Glutamatergic neuron (in vitro differentiated cells): Measurements from ENCODE around the gene EPHX1. TPM values are rescaled to one million over a fixed set of nuclear protein-coding genes. Genes with fewer than 3 reads are reported as not detected.

ENCODE experiments used
- DNase-seq: peaks from one replicate; pipeline ENCODE4 v3.0.0; 2022
- H3K27ac Mint-ChIP-seq: one replicate; pipeline ENCODE4 v1.8.0; 2020; ENCODE audit warnings: mild to moderate bottlenecking, mixed read lengths, inconsistent platforms; ENCODE audit not compliant: unreplicated experiment
- H3K27me3 Mint-ChIP-seq: one replicate; pipeline ENCODE4 v1.8.0; 2020; ENCODE audit warnings: mild to moderate bottlenecking, moderate library complexity, mixed read lengths, inconsistent platforms; ENCODE audit not compliant: unreplicated experiment
- H3K36me3 Mint-ChIP-seq: one replicate; pipeline ENCODE4 v1.8.0; 2020; ENCODE audit warnings: mild to moderate bottlenecking, mixed read lengths, inconsistent platforms; ENCODE audit not compliant: unreplicated experiment
- H3K4me1 Mint-ChIP-seq: one replicate; pipeline ENCODE4 v1.8.0; 2020; ENCODE audit warnings: mild to moderate bottlenecking, low read depth, mixed read lengths, inconsistent platforms; ENCODE audit not compliant: unreplicated experiment
- H3K4me3 Mint-ChIP-seq: one replicate; pipeline ENCODE4 v1.8.0; 2020; ENCODE audit warnings: mild to moderate bottlenecking, mixed read lengths, inconsistent platforms; ENCODE audit not compliant: unreplicated experiment
- H3K9me3 Mint-ChIP-seq: one replicate; pipeline ENCODE4 v1.8.0; 2020; ENCODE audit warnings: mild to moderate bottlenecking, moderate library complexity, mixed read lengths, inconsistent platforms; ENCODE audit not compliant: unreplicated experiment
- CTCF ChIP-seq: fragments of 200-600 bp; sonication (generic); IDR thresholded peaks from one replicate; pipeline ENCODE4 v1.5.0; 2021; ENCODE audit not compliant: partially characterized antibody, unreplicated experiment
- total RNA-seq: library from RNA; stranded (reverse); fragmentation: NEBNext Ultra II Directional; extraction: Animal tissue kit (Norgen Biotek cat#: 25700); gene quantifications from one replicate; pipeline ENCODE4 v1.2.1, GENCODE V29; 2021; ENCODE audit not compliant: unreplicated experiment

EPHX1 gene
- total RNA-seq, 1 donor from 2014 or later, result 60.4 TPM

DNA sequence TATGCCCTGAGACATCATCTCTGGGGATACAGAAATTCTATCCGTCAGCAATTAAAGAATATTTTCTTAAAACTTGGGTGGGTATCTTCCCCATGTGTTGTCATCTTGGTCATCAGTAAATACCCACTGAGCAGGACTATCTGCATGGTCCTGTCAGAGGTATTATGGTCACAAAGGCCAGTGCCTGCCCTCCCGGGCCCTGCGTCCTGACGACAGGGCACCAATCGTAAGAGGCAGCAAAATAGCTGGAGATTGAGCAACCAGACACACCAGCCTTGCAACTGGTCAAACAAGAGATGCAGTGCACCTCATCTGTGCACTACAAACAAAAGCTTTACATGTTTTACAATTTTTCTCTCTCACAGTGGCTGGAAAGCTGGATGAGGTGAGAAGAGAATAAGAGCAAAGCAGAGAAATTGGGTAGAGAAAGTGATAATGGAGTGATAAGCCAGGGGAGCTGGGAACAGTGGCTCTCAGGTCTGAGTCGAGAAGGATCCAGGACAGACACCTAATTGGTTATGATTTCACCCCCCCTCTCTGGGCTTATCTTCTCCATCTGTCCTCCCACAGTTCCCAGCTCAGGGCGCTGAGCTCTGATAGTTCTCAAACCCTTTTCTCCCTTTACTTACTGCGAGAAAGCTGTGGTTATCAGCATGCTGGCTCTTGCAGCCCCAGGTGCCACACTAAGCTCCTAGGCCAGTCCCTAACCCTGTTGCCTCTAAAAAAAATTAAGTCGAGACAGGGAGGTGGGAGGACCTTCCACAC is 41.1 kb upstream of the EPHX1 start:
- Mint-ChIP-seq H3K27me3 (peaks cover 6% of the 10 kb centered on the region), H3K4me1 (peaks cover 27% of the 10 kb centered on the region), H3K4me3 (no peak overlapping the region), H3K36me3 (no peaks in the 10 kb centered on the region), H3K9me3 (peaks cover 9% of the 10 kb centered on the region), H3K27ac (peak overlapping the region; percentile 19)
- DNase-seq, result no peak
- no peak for TF ChIP-seq CTCF

- no peaks in the 10 kb centered on the region for H3K36me3 Mint-ChIP-seq
- peaks cover 25% of the 10 kb centered on the region for H3K4me1 Mint-ChIP-seq
- no peak overlapping the region for H3K4me3 Mint-ChIP-seq
Observed at GRCh38 chr1:225769687-225770086, 40.2 kb upstream of the EPHX1 start.

GRCh38 chr1:225770561-225771248 is 39.2 kb upstream of the EPHX1 start:
- DNase-seq, result no peak
- no peak for TF ChIP-seq CTCF
- Mint-ChIP-seq H3K4me3 (peak overlapping the region; percentile 4), H3K9me3 (peaks cover 9% of the 10 kb centered on the region), H3K27ac (no peak overlapping the region), H3K36me3 (no peaks in the 10 kb centered on the region), H3K4me1 (peaks cover 25% of the 10 kb centered on the region), H3K27me3 (peaks cover 6% of the 10 kb centered on the region)

More at GRCh38 chr1:225769687-225770086, 40.2 kb upstream of the EPHX1 start:
- Mint-ChIP-seq H3K27ac (no peak overlapping the region), H3K9me3 (peaks cover 9% of the 10 kb centered on the region), H3K27me3 (peaks cover 6% of the 10 kb centered on the region)
- TF ChIP-seq CTCF, result no peak
- no peak for DNase-seq

DNA sequence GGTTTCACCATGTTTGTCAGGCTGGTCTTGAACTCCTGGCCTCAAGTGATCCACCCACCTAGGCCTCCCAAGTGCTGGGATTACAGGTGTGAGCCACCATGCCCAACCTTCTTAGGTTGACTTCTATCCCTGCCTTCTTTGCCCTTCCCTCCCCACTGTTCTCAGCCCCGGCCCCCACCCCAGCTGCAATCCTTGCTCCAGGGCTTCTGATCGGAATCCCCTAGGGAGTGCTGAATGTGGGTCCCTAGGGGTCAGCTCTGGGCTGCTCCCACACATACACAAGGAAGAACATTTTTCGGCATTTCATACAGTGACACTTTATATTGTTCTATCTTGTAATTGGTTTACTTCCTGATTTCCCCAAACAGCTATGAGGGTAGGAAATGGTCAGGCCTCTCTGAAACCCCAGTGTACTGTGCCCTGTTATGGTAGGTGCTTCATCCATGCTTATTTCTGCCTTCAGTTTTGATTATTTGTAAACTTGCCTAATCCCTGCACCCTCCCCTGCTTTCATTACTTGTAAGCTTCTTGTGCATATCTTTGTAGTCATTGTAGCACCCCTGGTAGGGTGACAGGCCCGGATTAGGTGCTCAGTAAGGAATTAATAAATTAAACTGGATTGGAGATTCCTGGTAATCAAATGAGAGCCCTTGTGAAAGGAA is 38.1 kb upstream of the EPHX1 start:
- H3K27me3 Mint-ChIP-seq, result peaks cover 6% of the 10 kb centered on the region
- TF ChIP-seq CTCF, result no peak
- H3K4me1 Mint-ChIP-seq, result peaks cover 24% of the 10 kb centered on the region
- DNase-seq, result no peak
- peak overlapping the region; percentile 43 for H3K27ac Mint-ChIP-seq
- H3K9me3 Mint-ChIP-seq, result peaks cover 9% of the 10 kb centered on the region
- no peaks in the 10 kb centered on the region for H3K36me3 Mint-ChIP-seq
- no peak overlapping the region for H3K4me3 Mint-ChIP-seq

GRCh38 chr1:225772323-225772768 is 37.6 kb upstream of the EPHX1 start:
- Mint-ChIP-seq H3K36me3 (no peaks in the 10 kb centered on the region), H3K4me1 (peaks cover 22% of the 10 kb centered on the region), H3K27me3 (peaks cover 6% of the 10 kb centered on the region), H3K9me3 (peaks cover 7% of the 10 kb centered on the region), H3K4me3 (no peak overlapping the region), H3K27ac (no peak overlapping the region)
- peak; percentile 86 for DNase-seq
- TF ChIP-seq CTCF, result no peak
